HepG2 (cell line): ENCODE data around the gene DRAM1. TPM values are rescaled to one million over a fixed set of nuclear protein-coding genes. Genes with fewer than 3 reads are reported as not detected.

Experiments
- ATF2 ChIP-seq: sonication (generic); formaldehyde crosslinking; IDR thresholded peaks from 2 replicates; pipeline ENCODE4 v1.4.0; 2020; ENCODE audit warnings: missing genetic modification reagents
- BRD4 ChIP-seq: sonication (generic); formaldehyde crosslinking; IDR thresholded peaks from 2 replicates; pipeline ENCODE4 v1.4.0; 2020; ENCODE audit warnings: missing genetic modification reagents
- DMTF1 ChIP-seq: sonication (generic); formaldehyde crosslinking; IDR thresholded peaks from 2 replicates; pipeline ENCODE4 v1.4.0; 2020; ENCODE audit warnings: mild to moderate bottlenecking, missing genetic modification reagents
- HNRNPLL ChIP-seq: fragments of 200-400 bp; formaldehyde crosslinking; IDR thresholded peaks from 2 replicates; pipeline ENCODE4 v1.6.1; 2017; ENCODE audit warnings: mild to moderate bottlenecking, low read depth, low read length; ENCODE audit not compliant: poor library complexity, severe bottlenecking
- KDM3A ChIP-seq: IDR thresholded peaks from 2 replicates; pipeline ENCODE4 v1.6.1; 2018; ENCODE audit warnings: low read depth, missing compliant biosample characterization
- KMT2B ChIP-seq: IDR thresholded peaks from 2 replicates; pipeline ENCODE4 v1.6.1; 2016; ENCODE audit warnings: missing genetic modification reagents, missing compliant biosample characterization
- MED8 ChIP-seq: sonication (generic); formaldehyde crosslinking; IDR thresholded peaks from 2 replicates; pipeline ENCODE4 v1.8.1; 2023; ENCODE audit warnings: mild to moderate bottlenecking, missing genetic modification reagents; ENCODE audit not compliant: insufficient replicate concordance
- MTA1 ChIP-seq: sonication (generic); formaldehyde crosslinking; IDR thresholded peaks from 2 replicates; pipeline ENCODE4 v1.4.0; 2020; ENCODE audit warnings: missing genetic modification reagents, mild to moderate bottlenecking, borderline replicate concordance
- MTA3 ChIP-seq: sonication (generic); formaldehyde crosslinking; IDR thresholded peaks from 2 replicates; pipeline ENCODE4 v1.4.0; 2020; ENCODE audit warnings: missing genetic modification reagents
- NFKBIZ ChIP-seq: IDR thresholded peaks from 2 replicates; pipeline ENCODE4 v1.6.1; 2018; ENCODE audit warnings: missing genetic modification reagents, missing compliant biosample characterization
- NR2F1 ChIP-seq, 2 experiments: fragments of 450-650 bp in 1 of 2; formaldehyde crosslinking in 1 of 2; IDR thresholded peaks; 2 replicates each; pipeline versions ENCODE4 v1.5.0 to v1.6.1; 2016 to 2020; ENCODE audit warnings: mild to moderate bottlenecking in 1 of 2, missing compliant biosample characterization in 1 of 2, missing genetic modification reagents in 1 of 2, moderate library complexity in 1 of 2
- PRDM10 ChIP-seq: sonication (generic); formaldehyde crosslinking; IDR thresholded peaks from 2 replicates; pipeline ENCODE4 v1.4.0; 2020; ENCODE audit warnings: low read depth, missing genetic modification reagents
- RFX1 ChIP-seq: fragments of 450-650 bp; IDR thresholded peaks from 2 replicates; pipeline ENCODE4 v1.6.1; 2017
- RXRA ChIP-seq: sonication (generic); formaldehyde crosslinking; IDR thresholded peaks from 2 replicates; pipeline ENCODE4 v1.5.1; 2020; ENCODE audit warnings: missing genetic modification reagents
- SIN3B ChIP-seq: fragments of 150-350 bp; IDR thresholded peaks from 2 replicates; pipeline ENCODE4 v1.6.1; 2014; ENCODE audit warnings: low read length
- SMAD3 ChIP-seq: sonication (generic); formaldehyde crosslinking; IDR thresholded peaks from 2 replicates; pipeline ENCODE4 v1.4.0; 2020; ENCODE audit warnings: missing genetic modification reagents
- TFE3 ChIP-seq: IDR thresholded peaks from 2 replicates; pipeline ENCODE4 v1.6.1; 2016
- YEATS2 ChIP-seq: sonication (generic); formaldehyde crosslinking; IDR thresholded peaks from 2 replicates; pipeline ENCODE4 v1.4.0; 2020; ENCODE audit warnings: missing genetic modification reagents, borderline replicate concordance
- ZFP36L2 ChIP-seq: sonication (generic); formaldehyde crosslinking; IDR thresholded peaks from 2 replicates; pipeline ENCODE4 v1.4.0; 2020; ENCODE audit warnings: missing genetic modification reagents
- ZNF12 ChIP-seq: sonication (generic); formaldehyde crosslinking; IDR thresholded peaks from 2 replicates; pipeline ENCODE4 v1.5.0; 2020; ENCODE audit warnings: missing genetic modification reagents
- ZNF17 ChIP-seq: sonication (generic); formaldehyde crosslinking; IDR thresholded peaks from 2 replicates; pipeline ENCODE4 v1.5.0; 2020; ENCODE audit warnings: mild to moderate bottlenecking, missing genetic modification reagents
- ZNF552 ChIP-seq: sonication (generic); formaldehyde crosslinking; IDR thresholded peaks from 2 replicates; pipeline ENCODE4 v1.9.0; 2022; ENCODE audit warnings: missing genetic modification reagents, mild to moderate bottlenecking, borderline replicate concordance
- ZNF740 ChIP-seq: sonication (generic); formaldehyde crosslinking; IDR thresholded peaks from 2 replicates; pipeline ENCODE4 v1.4.0; 2020; ENCODE audit warnings: missing genetic modification reagents
- polyA plus RNA-seq, 8 experiments: library from polyadenylated mRNA; depleted of rRNA in 3 of 8; stranded (reverse) in 7 of 8; unstranded in 1 of 8; fragments of >200 nt; fragmentation: Illumina TruSeq in 4 of 8; extraction: Trizol in 4 of 8; gene quantifications; 2 replicates each; pipeline versions ENCODE4 v1.2.1 to v1.2.3, GENCODE V29; 2011 to 2016; ENCODE audit warnings: low read depth in 4 of 8, missing spikeins in 1 of 8, mixed read lengths in 1 of 8; ENCODE audit not compliant: insufficient read depth in 1 of 8
- total RNA-seq, 5 experiments: library from RNA; depleted of rRNA; stranded (reverse); fragments of >200 nt; fragmentation: Illumina TruSeq; extraction: Trizol; gene quantifications; 2 replicates each; pipeline ENCODE4 v1.2.3, GENCODE V29; 2016; ENCODE audit warnings: low read depth in 1 of 5

DRAM1 gene
- total and polyA plus RNA-seq, 2 of the 13 experiments (the other 11 are each of a cell fraction or from before 2014, with no cell fraction given) = 20.9 to 32.6 TPM

GRCh38 chr12:101891462-101891971 lies 14.1 kb downstream of the DRAM1 start (continued):
- peak; percentile 88 for TF ChIP-seq PRDM10 (CRISPR knock-in tag)
- TF ChIP-seq MTA3 (CRISPR knock-in tag) = no peak
- TF ChIP-seq TFE3 (CRISPR knock-in tag) = peak; percentile 70; the same call in 1 of the 2 replicates
- TF ChIP-seq HNRNPLL = no peak
- TF ChIP-seq ZNF740 (CRISPR knock-in tag) = no peak
- TF ChIP-seq ZNF17 (CRISPR knock-in tag) = no peak
- TF ChIP-seq BRD4 (CRISPR knock-in tag) = no peak
- no peak for TF ChIP-seq MTA1
- TF ChIP-seq SMAD3 = peak; percentile 68
- TF ChIP-seq YEATS2 (CRISPR knock-in tag) = peak; percentile 70; the same call in 1 of the 2 replicates
- no peak for TF ChIP-seq ZNF552 (CRISPR knock-in tag)
- peak; percentile 48; the same call in 1 of the 2 replicates for TF ChIP-seq ATF2 (CRISPR knock-in tag)
- peak; percentile 86; the same call in 1 of the 2 replicates for TF ChIP-seq NFKBIZ
- no peak for TF ChIP-seq DMTF1
- TF ChIP-seq ZFP36L2 (CRISPR knock-in tag) = no peak
- peak; percentile 70 for TF ChIP-seq KMT2B (CRISPR knock-in tag)
- TF ChIP-seq SIN3B = no peak
- no peak for TF ChIP-seq MED8 (CRISPR knock-in tag)
- no peak for TF ChIP-seq RFX1
- TF ChIP-seq NR2F1 (CRISPR knock-in tag; IDR thresholded peaks at IDR 0.05) = no peak
- TF ChIP-seq KDM3A (CRISPR knock-in tag) = no peak
- no peak; the same call in 1 of the 2 replicates for TF ChIP-seq RXRA (CRISPR knock-in tag)
- TF ChIP-seq ZNF12 = peak; percentile 52; the same call in 1 of the 2 replicates
